Ovary (tissue), 9 donors: ENCODE results near the gene KRTAP5-1. TPM values are rescaled to one million over a fixed set of nuclear protein-coding genes. Genes with fewer than 3 reads are reported as not detected.
"Not testable (repeated sequence)": the region's sequence is repeated elsewhere in the genome, so short reads cannot be mapped to it uniquely, and the experiment has no call there.

Experiments used
- DNase-seq, 5 donors: peaks; one replicate each; pipeline ENCODE4 v3.0.0-alpha.2; 2019 to 2020
- H3K27ac ChIP-seq, 2 donors: fragments of 200-600 bp; one replicate each; pipeline versions ENCODE4 v1.5.1 to v1.8.0; 2019 to 2022
- H3K27me3 ChIP-seq: fragments of 200-600 bp; one replicate; pipeline ENCODE4 v1.8.0; 2022
- H3K36me3 ChIP-seq: fragments of 200-600 bp; sonication (generic); one replicate; pipeline ENCODE4 v1.5.1; 2019
- H3K4me1 ChIP-seq: one replicate; pipeline ENCODE4 v1.8.1; 2013; ENCODE audit warnings: mild to moderate bottlenecking, moderate library complexity; ENCODE audit not compliant: insufficient read depth
- H3K4me3 ChIP-seq: fragments of 200-600 bp; sonication (generic); one replicate; pipeline ENCODE4 v1.5.1; 2017
- H3K9me3 ChIP-seq, 2 donors: fragments of 200-600 bp in 1 of 2; sonication (generic) in 1 of 2; one replicate each; pipeline versions ENCODE4 v1.5.1 to v1.8.1; 2013 to 2019; ENCODE audit warnings: mild to moderate bottlenecking in 1 of 2, moderate library complexity in 1 of 2
- EP300 ChIP-seq: sonication (generic); formaldehyde crosslinking; IDR thresholded peaks from one replicate; pipeline ENCODE4 v1.6.1; 2017; ENCODE audit warnings: antibody characterized with exemption
- POLR2A ChIP-seq: fragments of 450-650 bp; IDR thresholded peaks from one replicate; pipeline ENCODE4 v1.6.1; 2017; ENCODE audit warnings: antibody characterized with exemption, mild to moderate bottlenecking, moderate library complexity
- WGBS, 3 donors: extraction: QIAGEN DNeasy Blood & Tissue Kit in 1 of 3; methylation state at CpG; one replicate each; pipeline versions ENCODE4 v1.1.5 to v1.1.7; 2013 to 2017; 5-methylcytosine and 5-hydroxymethylcytosine counted together
- intact Hi-C, 4 donors: fragments of 100-400 bp; cut with DNase I; formaldehyde crosslinking; loops; one replicate each; pipeline versions ENCODE4 v1.11.0 to v1.15.1; 2022 to 2023
- polyA plus RNA-seq, 2 donors: library from polyadenylated mRNA; stranded (reverse); fragments of 200-250 nt in 1 of 2; fragments of 350-450 nt in 1 of 2; fragmentation: Illumina TruSeq in 1 of 2; extraction: RNeasy Lipid Tissue Mini Kit (QIAGEN cat#74804) in 1 of 2; gene quantifications; one replicate each; pipeline ENCODE4 v1.2.3, GENCODE V29; 2013 to 2014
- total RNA-seq, 7 donors: library from RNA; depleted of rRNA in 2 of 7; stranded (reverse); fragments of >200 nt in 2 of 7; fragmentation: NEBNext Ultra II Directional in 3 of 7; extraction: Animal tissue kit (Norgen Biotek cat#: 25700) in 3 of 7; gene quantifications; one replicate each; pipeline versions ENCODE4 v1.1.0 to v1.2.4, GENCODE V29; 2016 to 2023
- TF ChIP-seq, protein P1 (sequence below), 3 donors: fragments of 450-650 bp in 2 of 3; fragments of 200-600 bp in 1 of 3; IDR thresholded peaks; one replicate each; pipeline versions ENCODE4 v1.5.1 to v1.8.0; 2016 to 2022; ENCODE audit warnings: antibody characterized with exemption in 3 of 3, mild to moderate bottlenecking in 1 of 3
- donor health status: DM: no; HTN: no; CAD: no; lungs with moderate emphysema.
- donor health status: DM: no; HTN: no; CAD: no.
- donor health status: Bipolar disorder and iron deficiency.
- donor health status: DM: yes; HTN: yes; CAD: no.
- donor health status: DM: no; HTN: no; CAD: no.
- donor health status: DM: yes; HTN: yes; CAD: no.

Gene KRTAP5-1
- total and polyA plus RNA-seq, 9 donors = not detected

DNA sequence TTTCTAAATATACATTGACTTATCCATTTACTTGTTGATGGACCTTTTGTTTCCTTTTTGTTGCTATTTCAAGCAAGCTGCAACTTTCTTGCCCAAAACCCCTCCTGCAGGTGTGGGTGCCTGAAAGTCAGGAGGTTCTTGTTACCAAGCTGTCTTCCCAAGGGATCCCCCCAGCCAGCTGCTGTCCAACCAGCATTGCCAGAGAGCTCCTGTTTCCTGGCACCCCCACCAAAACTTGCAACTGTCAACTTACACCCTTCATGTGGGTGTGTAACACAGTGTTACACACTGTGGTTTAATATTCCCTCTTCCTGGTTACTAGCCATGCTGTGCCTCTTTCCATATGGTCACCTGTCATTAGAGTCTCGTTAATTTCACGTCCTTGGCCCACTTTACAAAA is 1.6 kb upstream of the KRTAP5-1 start:
- TF ChIP-seq EP300 (no peak), POLR2A (no peak)
- TF ChIP-seq, protein P1, sequence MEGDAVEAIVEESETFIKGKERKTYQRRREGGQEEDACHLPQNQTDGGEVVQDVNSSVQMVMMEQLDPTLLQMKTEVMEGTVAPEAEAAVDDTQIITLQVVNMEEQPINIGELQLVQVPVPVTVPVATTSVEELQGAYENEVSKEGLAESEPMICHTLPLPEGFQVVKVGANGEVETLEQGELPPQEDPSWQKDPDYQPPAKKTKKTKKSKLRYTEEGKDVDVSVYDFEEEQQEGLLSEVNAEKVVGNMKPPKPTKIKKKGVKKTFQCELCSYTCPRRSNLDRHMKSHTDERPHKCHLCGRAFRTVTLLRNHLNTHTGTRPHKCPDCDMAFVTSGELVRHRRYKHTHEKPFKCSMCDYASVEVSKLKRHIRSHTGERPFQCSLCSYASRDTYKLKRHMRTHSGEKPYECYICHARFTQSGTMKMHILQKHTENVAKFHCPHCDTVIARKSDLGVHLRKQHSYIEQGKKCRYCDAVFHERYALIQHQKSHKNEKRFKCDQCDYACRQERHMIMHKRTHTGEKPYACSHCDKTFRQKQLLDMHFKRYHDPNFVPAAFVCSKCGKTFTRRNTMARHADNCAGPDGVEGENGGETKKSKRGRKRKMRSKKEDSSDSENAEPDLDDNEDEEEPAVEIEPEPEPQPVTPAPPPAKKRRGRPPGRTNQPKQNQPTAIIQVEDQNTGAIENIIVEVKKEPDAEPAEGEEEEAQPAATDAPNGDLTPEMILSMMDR (IDR thresholded peaks at IDR 0.05) = no peak
- Histone ChIP-seq H3K27ac (no peak overlapping the region), H3K4me3 (no peak overlapping the region), H3K36me3 (no peaks in the 10 kb centered on the region), H3K9me3 (no peaks in the 10 kb centered on the region), H3K27me3 (no peaks in the 10 kb centered on the region), H3K4me1 (no peaks in the 10 kb centered on the region)
- DNase-seq = no peak
- intact Hi-C loops = no loop called here
- 20 to 52% (median 32%) methylated on average over 2 of the region's 2 CpGs for WGBS, 3 donors

DNA sequence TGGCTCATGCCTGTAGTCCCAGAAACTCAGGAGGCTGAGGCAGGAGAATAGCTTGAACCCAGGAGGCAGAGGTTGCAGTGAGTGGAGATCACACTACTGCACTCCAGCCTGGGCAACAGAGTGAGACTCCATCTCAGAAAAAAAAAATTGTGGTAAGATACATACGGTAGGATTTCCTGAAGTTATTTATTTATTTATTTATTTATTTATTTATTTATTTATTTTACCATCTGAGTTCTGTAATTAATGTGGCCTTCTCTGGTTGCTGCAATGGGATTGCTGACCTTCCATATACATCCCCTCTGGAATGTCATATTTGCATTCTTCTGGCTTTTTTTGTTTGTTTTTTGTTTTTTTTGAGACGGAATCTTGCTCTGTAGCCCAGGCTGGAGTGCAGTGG is 2.2 kb downstream of the KRTAP5-1 start:
- H3K36me3 ChIP-seq, H3K27ac ChIP-seq, H3K9me3 ChIP-seq, intact Hi-C loops, H3K4me1 ChIP-seq, H3K4me3 ChIP-seq, H3K27me3 ChIP-seq, DNase-seq: not testable (repeated sequence)
- 38 to 55% (median 50%) methylated on average over 2 of the region's 2 CpGs for WGBS, 3 donors

DNA sequence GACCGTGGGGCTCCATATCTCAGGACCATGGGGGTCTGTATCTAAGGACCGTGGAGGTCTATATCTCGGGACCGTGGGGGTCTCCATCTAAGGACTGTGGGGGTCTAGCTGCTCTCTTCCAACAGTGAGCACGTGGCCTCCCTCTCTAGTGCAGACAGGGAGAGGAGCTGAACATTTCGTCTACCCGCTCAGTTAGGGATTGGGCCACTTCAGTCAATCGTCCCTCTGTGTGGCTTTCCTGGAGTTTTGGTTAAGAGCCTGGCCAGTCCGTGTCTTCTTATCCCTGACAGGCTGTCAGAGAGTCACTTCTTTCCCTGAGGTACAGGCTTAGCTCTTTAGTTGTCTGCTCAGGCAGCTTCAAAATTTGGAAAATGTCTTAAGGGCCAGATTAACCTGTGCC is 3.1 kb downstream of the KRTAP5-1 start:
- Histone ChIP-seq H3K27ac (no peak overlapping the region), H3K9me3 (peaks cover 0 to 4% of the 10 kb centered on the region in 2 donors), H3K27me3 (no peaks in the 10 kb centered on the region), H3K36me3 (no peaks in the 10 kb centered on the region), H3K4me1 (no peaks in the 10 kb centered on the region), H3K4me3 (no peak overlapping the region)
- DNase-seq = no peak
- intact Hi-C loops = no loop called here
- 78 to 87% (median 85%) methylated on average over 9 of the region's 9 CpGs for WGBS, 3 donors
- TF ChIP-seq EP300 (no peak), POLR2A (no peak)
- TF ChIP-seq, protein P1 (IDR thresholded peaks at IDR 0.05) = no peak

GRCh38 chr11:1576825-1577224 is 8.3 kb downstream of the KRTAP5-1 start:
- peaks cover 0 to 4% of the 10 kb centered on the region in 2 donors for H3K9me3 ChIP-seq
- 78 to 86% (median 80%) methylated on average over 6 of the region's 6 CpGs for WGBS, 3 donors
- intact Hi-C loops = loop anchor here in 1 of 4 donors (10.0 kb wide), 1 partner anchor 372 kb away; no protein-coding TSS in a partner anchor
- H3K36me3 ChIP-seq = no peaks in the 10 kb centered on the region
- H3K27ac ChIP-seq = no peak overlapping the region
- no peaks in the 10 kb centered on the region for H3K27me3 ChIP-seq
- no peak for DNase-seq
- TF ChIP-seq EP300 (no peak), POLR2A (no peak)
- TF ChIP-seq, protein P1 (IDR thresholded peaks at IDR 0.05) = no peak
- no peak overlapping the region for H3K4me3 ChIP-seq
- no peaks in the 10 kb centered on the region for H3K4me1 ChIP-seq

DNA sequence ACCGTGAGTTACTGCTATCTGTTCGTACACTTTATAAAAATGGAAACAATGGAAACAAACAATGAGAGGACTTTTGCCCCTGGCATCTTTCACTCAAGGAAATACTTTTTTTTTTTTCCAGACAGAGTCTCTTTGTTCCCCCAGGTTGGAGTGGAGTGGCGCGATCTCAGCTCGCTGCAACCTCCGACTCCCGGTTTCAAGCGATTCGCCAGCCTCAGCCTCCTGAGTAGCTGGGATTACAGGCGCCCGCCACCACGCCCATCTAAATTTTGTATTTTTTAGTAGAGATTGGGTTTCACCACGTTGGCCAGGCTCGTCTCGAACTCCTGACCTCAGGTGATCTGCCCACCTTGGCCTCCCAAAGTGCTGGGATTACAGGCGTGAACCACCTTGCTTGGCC is 9.3 kb downstream of the KRTAP5-1 start:
- not testable (repeated sequence) for H3K4me3 ChIP-seq, H3K27ac ChIP-seq, H3K36me3 ChIP-seq, DNase-seq, H3K27me3 ChIP-seq, H3K4me1 ChIP-seq, H3K9me3 ChIP-seq
- WGBS, 3 donors = 80 to 88% (median 81%) methylated on average over 16 of the region's 16 CpGs
- intact Hi-C loops = loop anchor here in 2 of 4 donors (2.0 to 10.0 kb wide), 2 partner anchors 371 to 373 kb away; no protein-coding TSS in a partner anchor

- H3K27ac ChIP-seq = no peak overlapping the region
- no peak overlapping the region for H3K4me3 ChIP-seq
- no peaks in the 10 kb centered on the region for H3K36me3 ChIP-seq
- peaks cover 0 to 4% of the 10 kb centered on the region in 2 donors for H3K9me3 ChIP-seq
- intact Hi-C loops = loop anchor here (1.0 to 10.0 kb wide), 4 partner anchors 115 to 373 kb away; no protein-coding TSS in a partner anchor
- TF ChIP-seq, protein P1 (IDR thresholded peaks at IDR 0.05) = no peak
- TF ChIP-seq EP300 (no peak), POLR2A (no peak)
- WGBS, 3 donors = 2 to 11% (median 9%) methylated on average over 7 of the region's 7 CpGs
- H3K4me1 ChIP-seq = no peaks in the 10 kb centered on the region
- H3K27me3 ChIP-seq = no peaks in the 10 kb centered on the region
- no peak for DNase-seq
These were observed 10.2 kb downstream of the KRTAP5-1 start for GRCh38 chr11:1574933-1575242.
